Endodermal cell (in vitro differentiated cells): ENCODE results near the gene GH2. TPM values are rescaled to one million over a fixed set of nuclear protein-coding genes. Genes with fewer than 3 reads are reported as not detected.
"Not testable (repeated sequence)": the region's sequence is repeated elsewhere in the genome, so short reads cannot be mapped to it uniquely, and the experiment has no call there.

Source experiments
- DNase-seq: peaks from one replicate; pipeline ENCODE4 v3.0.0-alpha.2; 2017
- H3K27ac ChIP-seq: 2 replicates; pipeline ENCODE4 v1.5.1; 2013; ENCODE audit warnings: mild to moderate bottlenecking, low read depth, low read length, moderate library complexity
- H3K27me3 ChIP-seq: 2 replicates; pipeline ENCODE4 v1.6.1; 2013; ENCODE audit warnings: mild to moderate bottlenecking, low read length, moderate library complexity; ENCODE audit not compliant: insufficient read depth, control insufficient read depth, poor library complexity, severe bottlenecking
- H3K36me3 ChIP-seq: 2 replicates; pipeline ENCODE4 v1.7.0; 2013; ENCODE audit warnings: mild to moderate bottlenecking, low read length, moderate library complexity; ENCODE audit not compliant: control insufficient read depth, insufficient read depth
- H3K4me1 ChIP-seq: one replicate; pipeline ENCODE4 v1.7.0; 2013; ENCODE audit warnings: low read length; ENCODE audit not compliant: control insufficient read depth, insufficient read depth
- H3K4me3 ChIP-seq: 2 replicates; pipeline ENCODE4 v1.5.1; 2013; ENCODE audit warnings: mild to moderate bottlenecking, low read length, moderate library complexity
- H3K9ac ChIP-seq: 2 replicates; pipeline ENCODE4 v1.6.1; 2013; ENCODE audit warnings: mild to moderate bottlenecking, low read length, moderate library complexity; ENCODE audit not compliant: poor library complexity, severe bottlenecking; ENCODE audit errors: extremely low read depth
- H3K9me3 ChIP-seq: 2 replicates; pipeline ENCODE4 v1.6.1; 2013; ENCODE audit warnings: mild to moderate bottlenecking, low read length, moderate library complexity; ENCODE audit not compliant: control insufficient read depth
- H3K27ac Mint-ChIP-seq: 2 replicates; pipeline ENCODE4 v1.8.0; 2020; ENCODE audit warnings: mixed read lengths
- H3K27me3 Mint-ChIP-seq: 2 replicates; pipeline ENCODE4 v1.8.0; 2021; ENCODE audit warnings: mild to moderate bottlenecking, mixed read lengths; ENCODE audit not compliant: insufficient read depth
- H3K36me3 Mint-ChIP-seq: 2 replicates; pipeline ENCODE4 v1.8.0; 2020; ENCODE audit warnings: low read depth, mixed read lengths
- H3K4me1 Mint-ChIP-seq: 2 replicates; pipeline ENCODE4 v1.8.0; 2020; ENCODE audit warnings: mixed read lengths
- H3K4me3 Mint-ChIP-seq: 2 replicates; pipeline ENCODE4 v1.8.0; 2020; ENCODE audit warnings: mild to moderate bottlenecking, moderate library complexity, mixed read lengths
- H3K9me3 Mint-ChIP-seq: 2 replicates; pipeline ENCODE4 v1.8.0; 2020; ENCODE audit warnings: mild to moderate bottlenecking, mixed read lengths
- CTCF ChIP-seq: fragments of 200-600 bp; sonication (generic); conservative IDR thresholded peaks from 2 replicates; pipeline ENCODE4 v1.5.0; 2021; ENCODE audit warnings: antibody characterized with exemption, mild to moderate bottlenecking
- WGBS, 2 experiments: methylation state at CpG; one replicate each; pipeline versions ENCODE4 v1.1.5 to v1.1.7; 2013; ENCODE audit warnings: missing lambda C conversion rate in 2 of 2, mixed read lengths in 1 of 2; ENCODE audit not compliant: insufficient coverage in 1 of 2, insufficient read length in 1 of 2; 5-methylcytosine and 5-hydroxymethylcytosine counted together
- total RNA-seq, 2 donors: library from RNA; stranded (reverse); fragmentation: NEBNext Ultra II Directional in 1 of 2; extraction: Animal tissue kit (Norgen Biotek cat#: 25700) in 1 of 2; gene quantifications; 2 replicates in 1 of 2; 3 replicates in 1 of 2; pipeline ENCODE4 v1.2.1, GENCODE V29; 2021

The GH2 gene
- total RNA-seq, 2 donors from 2014 or later: 0.42 to 0.49 TPM

- no peak for TF ChIP-seq CTCF
- H3K4me1 ChIP-seq: no peaks in the 10 kb centered on the region
- WGBS, 2 experiments: 78 to 79% methylated on average over 2 to 3 of the region's 3 CpGs
- H3K27ac ChIP-seq: no peak overlapping the region
- no peaks in the 10 kb centered on the region for H3K9me3 ChIP-seq
- Mint-ChIP-seq H3K36me3 (no peaks in the 10 kb centered on the region), H3K4me3 (no peak overlapping the region), H3K27me3 (peaks cover 27% of the 10 kb centered on the region), H3K9me3 (no peaks in the 10 kb centered on the region), H3K27ac (no peak overlapping the region), H3K4me1 (no peaks in the 10 kb centered on the region)
- no peak overlapping the region for H3K4me3 ChIP-seq
- H3K27me3 ChIP-seq: peaks cover 27% of the 10 kb centered on the region
- no peak for DNase-seq
- H3K36me3 ChIP-seq: no peaks in the 10 kb centered on the region
- H3K9ac ChIP-seq: no peak overlapping the region
Observed at GRCh38 chr17:63859257-63859656, 22.5 kb downstream of the GH2 start.

- not testable (repeated sequence) for H3K4me1 Mint-ChIP-seq, H3K27ac ChIP-seq, H3K36me3 ChIP-seq, H3K9me3 Mint-ChIP-seq, H3K4me1 ChIP-seq, H3K9me3 ChIP-seq, H3K36me3 Mint-ChIP-seq, H3K9ac ChIP-seq, H3K4me3 Mint-ChIP-seq, DNase-seq, H3K27ac Mint-ChIP-seq, H3K4me3 ChIP-seq
- peaks cover 44% of the 10 kb centered on the region for H3K27me3 ChIP-seq
- peaks cover 35% of the 10 kb centered on the region for H3K27me3 Mint-ChIP-seq
- 92 to 93% methylated on average over 7 to 8 of the region's 8 CpGs for WGBS, 2 experiments
Observed at GRCh38 chr17:63856425-63856824, 25.3 kb downstream of the GH2 start.

GRCh38 chr17:63855185-63855584 is 26.6 kb downstream of the GH2 start:
- Mint-ChIP-seq H3K36me3 (no peaks in the 10 kb centered on the region), H3K27me3 (peaks cover 42% of the 10 kb centered on the region), H3K9me3 (no peaks in the 10 kb centered on the region), H3K4me3 (no peak overlapping the region), H3K27ac (no peak overlapping the region), H3K4me1 (no peaks in the 10 kb centered on the region)
- H3K27me3 ChIP-seq: peaks cover 36% of the 10 kb centered on the region
- H3K4me1 ChIP-seq: no peaks in the 10 kb centered on the region
- H3K9me3 ChIP-seq: no peaks in the 10 kb centered on the region
- no peak overlapping the region for H3K4me3 ChIP-seq
- no peak overlapping the region for H3K27ac ChIP-seq
- DNase-seq: no peak
- no peaks in the 10 kb centered on the region for H3K36me3 ChIP-seq
- TF ChIP-seq CTCF: no peak
- H3K9ac ChIP-seq: no peak overlapping the region
- WGBS, 2 experiments: 88% methylated on average over 6 to 8 of the region's 8 CpGs

- Mint-ChIP-seq H3K4me1 (no peaks in the 10 kb centered on the region), H3K36me3 (no peaks in the 10 kb centered on the region), H3K27me3 (peaks cover 41% of the 10 kb centered on the region), H3K27ac (no peak overlapping the region), H3K9me3 (peaks cover under 1% of the 10 kb centered on the region), H3K4me3 (no peak overlapping the region)
- no peaks in the 10 kb centered on the region for H3K4me1 ChIP-seq
- no peak for TF ChIP-seq CTCF
- no peaks in the 10 kb centered on the region for H3K9me3 ChIP-seq
- H3K27ac ChIP-seq: no peak overlapping the region
- DNase-seq: no peak
- 93 to 100% methylated on average over 2 to 5 of the region's 5 CpGs for WGBS, 2 experiments
- no peaks in the 10 kb centered on the region for H3K36me3 ChIP-seq
- no peak overlapping the region for H3K4me3 ChIP-seq
- H3K9ac ChIP-seq: no peak overlapping the region
- H3K27me3 ChIP-seq: peaks cover 31% of the 10 kb centered on the region
Observed at GRCh38 chr17:63854709-63855108, 27.0 kb downstream of the GH2 start.
